Fibroblast of lung (primary cell): ENCODE results near the gene FGR.

Experiments
- EZH2 ChIP-seq: IDR thresholded peaks from 2 replicates; pipeline ENCODE4 v1.5.1; 2012; ENCODE audit warnings: low read length, control low read depth, mild to moderate bottlenecking; ENCODE audit errors: missing control alignments
- TF ChIP-seq, protein P1 (sequence below), 2 donors: IDR thresholded peaks in 1 of 2; conservative IDR thresholded peaks in 1 of 2; 1 replicate in 1 of 2; 2 replicates in 1 of 2; pipeline ENCODE4 v1.5.1; 2011 to 2012; ENCODE audit warnings: low read length in 2 of 2, control low read depth in 1 of 2, inconsistent platforms in 1 of 2, low read depth in 1 of 2, mild to moderate bottlenecking in 1 of 2

DNA sequence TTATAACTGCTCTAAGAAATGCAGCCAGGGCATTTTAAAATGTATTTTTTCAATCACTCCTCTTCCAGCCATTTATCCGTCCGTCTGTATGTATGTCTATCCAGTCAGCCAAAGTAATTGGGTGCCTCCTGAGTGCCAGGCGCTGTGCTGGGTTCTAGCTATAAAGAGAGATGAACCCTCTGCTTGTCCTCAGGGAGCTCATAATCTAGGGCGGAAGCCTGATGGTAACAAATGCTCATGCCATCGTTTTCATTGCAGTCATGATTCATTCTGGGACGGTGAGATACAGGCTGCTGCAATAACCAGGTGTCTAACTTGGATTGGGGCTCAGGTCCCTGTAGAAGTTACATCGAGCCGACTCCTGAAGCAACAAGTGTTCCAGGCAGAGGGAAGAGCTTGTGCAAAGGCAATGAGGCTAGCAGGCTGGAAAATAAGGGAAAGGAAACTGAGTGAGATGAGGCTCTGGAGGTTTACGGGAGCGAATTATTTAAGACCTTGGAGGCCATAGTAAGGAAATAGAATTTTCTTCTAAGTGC is 25.4 kb upstream of the FGR start:
- TF ChIP-seq, protein P1, sequence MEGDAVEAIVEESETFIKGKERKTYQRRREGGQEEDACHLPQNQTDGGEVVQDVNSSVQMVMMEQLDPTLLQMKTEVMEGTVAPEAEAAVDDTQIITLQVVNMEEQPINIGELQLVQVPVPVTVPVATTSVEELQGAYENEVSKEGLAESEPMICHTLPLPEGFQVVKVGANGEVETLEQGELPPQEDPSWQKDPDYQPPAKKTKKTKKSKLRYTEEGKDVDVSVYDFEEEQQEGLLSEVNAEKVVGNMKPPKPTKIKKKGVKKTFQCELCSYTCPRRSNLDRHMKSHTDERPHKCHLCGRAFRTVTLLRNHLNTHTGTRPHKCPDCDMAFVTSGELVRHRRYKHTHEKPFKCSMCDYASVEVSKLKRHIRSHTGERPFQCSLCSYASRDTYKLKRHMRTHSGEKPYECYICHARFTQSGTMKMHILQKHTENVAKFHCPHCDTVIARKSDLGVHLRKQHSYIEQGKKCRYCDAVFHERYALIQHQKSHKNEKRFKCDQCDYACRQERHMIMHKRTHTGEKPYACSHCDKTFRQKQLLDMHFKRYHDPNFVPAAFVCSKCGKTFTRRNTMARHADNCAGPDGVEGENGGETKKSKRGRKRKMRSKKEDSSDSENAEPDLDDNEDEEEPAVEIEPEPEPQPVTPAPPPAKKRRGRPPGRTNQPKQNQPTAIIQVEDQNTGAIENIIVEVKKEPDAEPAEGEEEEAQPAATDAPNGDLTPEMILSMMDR (conservative IDR thresholded peaks at IDR 0.05 in 1 of 2, IDR thresholded peaks at IDR 0.05 in 1 of 2; ENCODE audit: low read depth in 1 of 2, low read length in 2 of 2), result no peak
- no peak for TF ChIP-seq EZH2
